Sigmoid colon (tissue), 7 donors: ENCODE results near the gene FRMD1. TPM values are rescaled to one million over a fixed set of nuclear protein-coding genes. Genes with fewer than 3 reads are reported as not detected.

Source experiments
- DNase-seq: peaks from one replicate; pipeline ENCODE4 v3.0.0-alpha.2; 2019
- H3K27ac ChIP-seq, 4 donors: fragments of 200-600 bp; sonication (generic); one replicate each; pipeline ENCODE4 v1.5.1; 2016 to 2019; ENCODE audit warnings: mild to moderate bottlenecking in 1 of 4
- H3K27me3 ChIP-seq, 3 donors: fragments of 200-600 bp; sonication (generic); one replicate each; pipeline ENCODE4 v1.5.1; 2019; ENCODE audit warnings: mild to moderate bottlenecking in 1 of 3
- H3K36me3 ChIP-seq, 4 donors: fragments of 200-600 bp; sonication (generic); one replicate each; pipeline ENCODE4 v1.5.1; 2016 to 2019
- H3K4me1 ChIP-seq, 4 donors: fragments of 200-600 bp; sonication (generic); one replicate each; pipeline ENCODE4 v1.5.1; 2017 to 2019
- H3K4me3 ChIP-seq, 4 donors: fragments of 200-600 bp; sonication (generic); one replicate each; pipeline ENCODE4 v1.5.1; 2017 to 2019; ENCODE audit warnings: mild to moderate bottlenecking in 2 of 4, moderate library complexity in 1 of 4
- H3K9me3 ChIP-seq, 4 donors: fragments of 200-600 bp in 3 of 4; sonication (generic) in 3 of 4; one replicate each; pipeline versions ENCODE4 v1.5.1 to v1.6.1; 2013 to 2019
- CTCF ChIP-seq, 4 experiments: fragments of 450-650 bp in 3 of 4; fragments of 200-600 bp in 1 of 4; IDR thresholded peaks; one replicate each; pipeline ENCODE4 v1.5.1; 2016 to 2019; ENCODE audit warnings: antibody characterized with exemption in 4 of 4, mild to moderate bottlenecking in 3 of 4, moderate library complexity in 2 of 4
- EP300 ChIP-seq, 4 donors: sonication (generic); formaldehyde crosslinking; IDR thresholded peaks; one replicate each; pipeline ENCODE4 v1.6.1; 2017; ENCODE audit warnings: antibody characterized with exemption in 4 of 4
- POLR2A ChIP-seq, 2 donors: fragments of 450-650 bp; IDR thresholded peaks; one replicate each; pipeline ENCODE4 v1.6.1; 2016; ENCODE audit warnings: antibody characterized with exemption in 2 of 2, mild to moderate bottlenecking in 2 of 2, moderate library complexity in 2 of 2
- POLR2AphosphoS5 ChIP-seq, 4 donors: sonication (generic); formaldehyde crosslinking; IDR thresholded peaks; one replicate each; pipeline ENCODE4 v1.6.1; 2017; ENCODE audit warnings: antibody characterized with exemption in 4 of 4
- WGBS, 2 donors: extraction: QIAGEN DNeasy Blood & Tissue Kit; methylation state at CpG; one replicate each; pipeline ENCODE4 v1.1.7; 2013; 5-methylcytosine and 5-hydroxymethylcytosine counted together
- intact Hi-C: fragments of 100-400 bp; cut with DNase I; formaldehyde crosslinking; loops from one replicate; pipeline ENCODE4 v1.15.1; 2023
- polyA plus RNA-seq, 3 donors: library from polyadenylated mRNA; stranded (reverse); fragments of 200-250 nt; gene quantifications; one replicate each; pipeline ENCODE4 v1.2.3, GENCODE V29; 2013
- total RNA-seq, 4 donors: library from RNA; depleted of rRNA; stranded (reverse); fragments of >200 nt; gene quantifications; one replicate each; pipeline ENCODE4 v1.1.0, GENCODE V29; 2016
- donor health status: healthy with polysubstance abuse.
- donor health status: Bipolar disorder and iron deficiency.
- donor health status: healthy.

Gene FRMD1
- total and polyA plus RNA-seq, 7 donors = 0.36 to 12.0 (median 4.2) TPM; not detected in 2

GRCh38 chr6:168026925-168027324 lies 52.1 kb downstream of the FRMD1 start:
- no peaks in the 10 kb centered on the region for H3K9me3 ChIP-seq
- intact Hi-C loops = no loop called here
- TF ChIP-seq EP300 (IDR thresholded peaks at IDR 0.05) (no peak), POLR2AphosphoS5 (IDR thresholded peaks at IDR 0.05) (no peak), POLR2A (IDR thresholded peaks at IDR 0.05) (no peak), CTCF (IDR thresholded peaks at IDR 0.05) (no peak)
- no peak overlapping the region for H3K4me3 ChIP-seq
- no peaks in the 10 kb centered on the region for H3K4me1 ChIP-seq
- 91 to 96% methylated on average over 9 of the region's 9 CpGs for WGBS, 2 donors
- H3K27me3 ChIP-seq = peaks cover 0 to 9% (median 0%) of the 10 kb centered on the region in 3 donors
- H3K27ac ChIP-seq = no peak overlapping the region
- no peaks in the 10 kb centered on the region for H3K36me3 ChIP-seq
- no peak for DNase-seq

GRCh38 chr6:168025831-168026710 lies 52.9 kb downstream of the FRMD1 start:
- no peaks in the 10 kb centered on the region for H3K4me1 ChIP-seq
- H3K36me3 ChIP-seq = no peaks in the 10 kb centered on the region
- no peak overlapping the region for H3K4me3 ChIP-seq
- H3K9me3 ChIP-seq = no peaks in the 10 kb centered on the region
- no peak for TF ChIP-seq POLR2AphosphoS5 (IDR thresholded peaks at IDR 0.05)
- TF ChIP-seq CTCF (IDR thresholded peaks at IDR 0.05) = no peak
- no peak for TF ChIP-seq POLR2A (IDR thresholded peaks at IDR 0.05)
- TF ChIP-seq EP300 (IDR thresholded peaks at IDR 0.05) = no peak
- H3K27ac ChIP-seq = no peak overlapping the region
- DNase-seq = no peak
- intact Hi-C loops = no loop called here
- peaks cover 0 to 9% (median 0%) of the 10 kb centered on the region in 3 donors for H3K27me3 ChIP-seq
- 86 to 93% methylated on average over 20 of the region's 20 CpGs for WGBS, 2 donors

GRCh38 chr6:168024951-168025510 lies 54.0 kb downstream of the FRMD1 start:
- TF ChIP-seq EP300 (IDR thresholded peaks at IDR 0.05) (no peak), CTCF (IDR thresholded peaks at IDR 0.05) (no peak), POLR2AphosphoS5 (IDR thresholded peaks at IDR 0.05) (no peak), POLR2A (IDR thresholded peaks at IDR 0.05) (no peak)
- Histone ChIP-seq H3K4me1 (no peaks in the 10 kb centered on the region), H3K4me3 (no peak overlapping the region), H3K27me3 (peaks cover 0 to 9% (median 0%) of the 10 kb centered on the region in 3 donors), H3K9me3 (no peaks in the 10 kb centered on the region), H3K27ac (no peak overlapping the region), H3K36me3 (no peaks in the 10 kb centered on the region)
- intact Hi-C loops = no loop called here
- no peak for DNase-seq
- WGBS, 2 donors = 91 to 92% methylated on average over 18 of the region's 18 CpGs

- WGBS, 2 donors = 45 to 75% methylated on average over 7 of the region's 7 CpGs
- no peak overlapping the region for H3K4me3 ChIP-seq
- intact Hi-C loops = no loop called here
- H3K4me1 ChIP-seq = no peaks in the 10 kb centered on the region
- no peaks in the 10 kb centered on the region for H3K36me3 ChIP-seq
- H3K27me3 ChIP-seq = peaks cover 0 to 9% (median 0%) of the 10 kb centered on the region in 3 donors
- no peak overlapping the region for H3K27ac ChIP-seq
- no peak for DNase-seq
- TF ChIP-seq EP300 (IDR thresholded peaks at IDR 0.05) (no peak), CTCF (IDR thresholded peaks at IDR 0.05) (no peak), POLR2AphosphoS5 (IDR thresholded peaks at IDR 0.05) (no peak), POLR2A (IDR thresholded peaks at IDR 0.05) (no peak)
- H3K9me3 ChIP-seq = no peaks in the 10 kb centered on the region
Observed at GRCh38 chr6:168022488-168023321, 56.3 kb downstream of the FRMD1 start.
